ENCODE measurements around the gene G6PC1. TPM values are rescaled to one million over a fixed set of nuclear protein-coding genes. Genes with fewer than 3 reads are reported as not detected.
"Not testable (repeated sequence)": the region's sequence is repeated elsewhere in the genome, so short reads cannot be mapped to it uniquely, and the experiment has no call there.

The G6PC1 gene
- total RNA-seq, 1 donor from 2014 or later = not detected

DNA sequence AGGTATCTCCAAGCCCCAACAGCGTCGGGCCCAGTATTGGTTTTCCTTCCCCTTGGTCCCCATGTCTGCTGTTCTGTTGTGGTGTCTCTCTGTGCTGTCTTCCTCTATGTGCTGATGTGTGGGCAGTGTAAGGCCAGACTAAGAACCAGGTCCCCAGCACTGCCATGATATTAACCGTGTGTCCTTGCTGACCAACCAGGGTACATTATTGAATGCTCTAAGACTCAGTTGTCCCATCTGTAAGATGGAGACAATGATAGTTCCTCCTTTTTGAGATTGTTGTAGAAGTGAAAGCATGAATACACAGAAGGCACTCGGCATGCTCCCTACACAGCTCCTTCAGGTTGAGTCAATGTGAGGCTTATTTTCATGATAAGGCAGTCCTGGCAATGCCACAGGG, 29.0 kb upstream of the G6PC1 start:
- no peak overlapping the region for H3K4me3 Mint-ChIP-seq (ENCODE audit: low read depth)
- no peak for DNase-seq (ENCODE audit: low spot score, unreplicated experiment)
- peaks cover 10% of the 10 kb centered on the region for H3K4me1 Mint-ChIP-seq (ENCODE audit: low read depth)
- H3K27me3 Mint-ChIP-seq = peaks cover 5% of the 10 kb centered on the region
- TF ChIP-seq, protein P1, sequence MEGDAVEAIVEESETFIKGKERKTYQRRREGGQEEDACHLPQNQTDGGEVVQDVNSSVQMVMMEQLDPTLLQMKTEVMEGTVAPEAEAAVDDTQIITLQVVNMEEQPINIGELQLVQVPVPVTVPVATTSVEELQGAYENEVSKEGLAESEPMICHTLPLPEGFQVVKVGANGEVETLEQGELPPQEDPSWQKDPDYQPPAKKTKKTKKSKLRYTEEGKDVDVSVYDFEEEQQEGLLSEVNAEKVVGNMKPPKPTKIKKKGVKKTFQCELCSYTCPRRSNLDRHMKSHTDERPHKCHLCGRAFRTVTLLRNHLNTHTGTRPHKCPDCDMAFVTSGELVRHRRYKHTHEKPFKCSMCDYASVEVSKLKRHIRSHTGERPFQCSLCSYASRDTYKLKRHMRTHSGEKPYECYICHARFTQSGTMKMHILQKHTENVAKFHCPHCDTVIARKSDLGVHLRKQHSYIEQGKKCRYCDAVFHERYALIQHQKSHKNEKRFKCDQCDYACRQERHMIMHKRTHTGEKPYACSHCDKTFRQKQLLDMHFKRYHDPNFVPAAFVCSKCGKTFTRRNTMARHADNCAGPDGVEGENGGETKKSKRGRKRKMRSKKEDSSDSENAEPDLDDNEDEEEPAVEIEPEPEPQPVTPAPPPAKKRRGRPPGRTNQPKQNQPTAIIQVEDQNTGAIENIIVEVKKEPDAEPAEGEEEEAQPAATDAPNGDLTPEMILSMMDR (IDR thresholded peaks at IDR 0.05; ENCODE audit: unreplicated experiment) = no peak
- no peak overlapping the region for H3K27ac Mint-ChIP-seq
- H3K9me3 Mint-ChIP-seq (ENCODE audit: low read depth) = peaks cover 12% of the 10 kb centered on the region
- H3K36me3 Mint-ChIP-seq (ENCODE audit: insufficient read depth) = peaks cover 3% of the 10 kb centered on the region

DNA sequence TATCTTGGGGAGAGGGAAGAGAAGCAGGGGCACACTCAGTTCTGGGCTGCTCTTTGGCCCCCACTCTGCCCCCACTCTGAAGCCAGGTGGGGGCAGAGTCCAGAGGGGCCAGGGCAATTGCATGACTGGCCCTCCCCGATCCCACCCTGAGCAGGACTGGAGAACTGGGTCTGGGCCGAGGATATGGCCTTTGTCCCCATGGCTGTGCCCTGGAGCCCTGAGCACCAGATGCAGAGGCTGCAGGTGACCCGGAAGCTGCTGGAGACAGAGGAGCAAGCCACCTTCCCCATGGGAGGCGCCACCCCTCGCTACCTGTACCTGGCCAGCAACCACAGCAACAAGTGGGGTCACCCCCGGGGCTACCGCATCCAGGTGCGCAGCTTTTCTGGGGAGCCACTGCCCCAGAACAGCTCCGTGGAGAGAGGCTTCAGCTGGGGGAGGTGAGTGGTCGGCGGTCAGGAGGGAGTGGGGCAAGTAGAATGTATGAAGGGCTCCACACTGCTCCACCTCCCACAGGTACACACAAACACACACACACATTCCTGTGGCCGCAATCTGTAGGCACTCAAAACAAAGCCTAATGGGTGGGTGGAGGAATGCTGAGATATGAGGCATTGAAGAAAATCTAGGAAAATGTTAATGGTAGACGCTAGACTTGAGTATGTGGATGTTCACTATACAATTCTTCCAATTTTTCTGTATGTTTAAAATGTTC, 28.2 kb upstream of the G6PC1 start:
- no peak for DNase-seq (ENCODE audit: low spot score, unreplicated experiment)
- H3K4me3 Mint-ChIP-seq (ENCODE audit: low read depth) = no peak overlapping the region
- H3K27me3 Mint-ChIP-seq = peaks cover 9% of the 10 kb centered on the region
- TF ChIP-seq, protein P1 (IDR thresholded peaks at IDR 0.05; ENCODE audit: unreplicated experiment) = no peak
- H3K27ac Mint-ChIP-seq = no peak overlapping the region
- peaks cover 3% of the 10 kb centered on the region for H3K4me1 Mint-ChIP-seq (ENCODE audit: low read depth)
- H3K36me3 Mint-ChIP-seq (ENCODE audit: insufficient read depth) = peaks cover 3% of the 10 kb centered on the region
- H3K9me3 Mint-ChIP-seq (ENCODE audit: low read depth) = peaks cover 12% of the 10 kb centered on the region

DNA sequence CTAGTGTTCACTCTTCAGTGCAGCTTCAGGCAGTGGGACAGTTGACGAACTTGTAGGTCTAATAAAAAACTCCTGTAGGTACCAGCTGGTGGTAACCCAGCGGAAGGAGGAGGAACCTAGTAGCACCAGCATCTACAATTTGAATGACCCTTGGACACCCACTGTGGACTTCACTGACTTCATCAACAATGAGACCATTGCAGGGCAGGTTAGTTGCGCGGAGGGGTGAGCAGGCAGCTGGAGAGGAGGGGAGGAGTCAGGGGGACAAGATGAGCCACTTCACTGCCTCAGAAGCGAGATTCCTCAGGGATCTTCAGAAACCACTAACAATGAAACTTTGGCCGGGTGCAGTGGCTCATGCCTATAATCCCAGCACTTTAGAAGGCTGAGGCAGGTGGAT, 27.3 kb upstream of the G6PC1 start:
- Mint-ChIP-seq H3K27ac (no peak overlapping the region), H3K36me3 (ENCODE audit: insufficient read depth) (peaks cover 3% of the 10 kb centered on the region), H3K4me3 (ENCODE audit: low read depth) (no peak overlapping the region), H3K4me1 (ENCODE audit: low read depth) (peaks cover 6% of the 10 kb centered on the region), H3K9me3 (ENCODE audit: low read depth) (peaks cover 12% of the 10 kb centered on the region), H3K27me3 (peaks cover 19% of the 10 kb centered on the region)
- DNase-seq (ENCODE audit: low spot score, unreplicated experiment) = no peak
- TF ChIP-seq, protein P1 (IDR thresholded peaks at IDR 0.05; ENCODE audit: unreplicated experiment) = no peak

DNA sequence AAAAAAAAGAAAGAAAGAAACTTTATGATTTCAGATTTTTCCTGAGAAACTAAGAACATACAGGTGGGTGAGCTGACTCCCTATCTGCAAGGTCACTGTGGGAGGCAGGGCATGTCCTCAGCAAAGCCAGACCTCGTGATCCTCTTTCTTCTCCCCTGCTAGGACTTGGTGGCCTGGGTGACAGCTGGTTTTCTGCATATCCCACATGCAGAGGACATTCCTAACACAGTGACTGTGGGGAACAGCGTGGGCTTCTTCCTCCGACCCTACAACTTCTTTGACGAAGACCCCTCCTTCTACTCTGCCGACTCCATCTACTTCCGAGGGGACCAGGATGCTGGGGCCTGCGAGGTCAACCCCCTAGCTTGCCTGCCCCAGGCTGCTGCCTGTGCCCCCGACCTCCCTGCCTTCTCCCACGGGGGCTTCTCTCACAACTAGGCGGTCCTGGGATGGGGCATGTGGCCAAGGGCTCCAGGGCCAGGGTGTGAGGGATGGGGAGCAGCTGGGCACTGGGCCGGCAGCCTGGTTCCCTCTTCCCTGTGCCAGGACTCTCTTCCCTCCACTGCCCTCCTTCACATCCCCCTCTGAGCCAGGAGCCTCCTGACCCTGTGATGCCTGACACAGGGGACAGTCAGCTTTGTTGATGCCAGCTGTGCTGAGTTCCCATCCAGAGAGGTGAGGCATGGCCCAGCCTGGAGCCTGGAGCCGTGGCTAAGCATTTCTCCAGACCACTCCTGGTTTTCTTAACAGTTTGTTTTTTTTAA, 26.5 kb upstream of the G6PC1 start:
- H3K4me1 Mint-ChIP-seq (ENCODE audit: low read depth); H3K27ac Mint-ChIP-seq; H3K36me3 Mint-ChIP-seq (ENCODE audit: insufficient read depth); H3K4me3 Mint-ChIP-seq (ENCODE audit: low read depth); DNase-seq (ENCODE audit: low spot score, unreplicated experiment): not testable (repeated sequence)
- peaks cover 24% of the 10 kb centered on the region for H3K27me3 Mint-ChIP-seq
- peaks cover 12% of the 10 kb centered on the region for H3K9me3 Mint-ChIP-seq (ENCODE audit: low read depth)

DNA sequence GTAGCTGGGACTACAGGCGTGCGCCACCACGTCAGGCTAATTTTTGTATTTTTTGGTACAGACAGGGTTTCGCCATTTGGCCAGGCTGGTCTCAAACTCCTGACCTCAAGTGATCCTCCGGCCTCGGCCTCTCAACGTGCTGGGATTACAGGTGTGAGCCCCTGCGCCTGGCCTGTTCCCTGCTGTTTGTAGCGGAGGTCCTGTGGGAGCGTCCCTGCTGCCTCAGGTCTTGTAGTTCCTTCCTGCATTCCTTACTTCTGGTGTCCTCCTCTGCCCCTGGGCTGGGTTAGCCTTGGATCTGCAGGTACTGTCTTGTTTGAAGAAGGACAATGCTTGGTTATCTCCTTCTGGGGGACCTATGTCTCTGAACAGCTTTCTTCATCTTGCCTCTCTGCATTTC, 23.6 kb upstream of the G6PC1 start:
- H3K27ac Mint-ChIP-seq = no peak overlapping the region
- H3K36me3 Mint-ChIP-seq (ENCODE audit: insufficient read depth) = no peaks in the 10 kb centered on the region
- H3K4me1 Mint-ChIP-seq (ENCODE audit: low read depth) = peaks cover 6% of the 10 kb centered on the region
- peaks cover 34% of the 10 kb centered on the region for H3K27me3 Mint-ChIP-seq
- no peaks in the 10 kb centered on the region for H3K9me3 Mint-ChIP-seq (ENCODE audit: low read depth)
- TF ChIP-seq, protein P1 (IDR thresholded peaks at IDR 0.05; ENCODE audit: unreplicated experiment) = no peak
- no peak overlapping the region for H3K4me3 Mint-ChIP-seq (ENCODE audit: low read depth)
- DNase-seq (ENCODE audit: low spot score, unreplicated experiment) = no peak

All from progenitor cell of endocrine pancreas (in vitro differentiated cells).